Measurements from ENCODE around the gene AKT2.
A peak's percentile ranks its signal among the peaks of the same experiment; 100 is the strongest.

AKT2 gene

GRCh38 chr19:40298026-40298425 lies 12.9 kb upstream of the AKT2 start:
- no peak for DNase-seq

GRCh38 chr19:40294560-40294959 lies 9.4 kb upstream of the AKT2 start:
- DNase-seq, result no peak

GRCh38 chr19:40286971-40287421 lies 1.9 kb upstream of the AKT2 start:
- DNase-seq, result no peak

GRCh38 chr19:40286235-40286970 lies 1.3 kb upstream of the AKT2 start:
- DNase-seq, result no peak

GRCh38 chr19:40285353-40286234 lies 449 bp upstream of the AKT2 start:
- peak; percentile 79 to 100 for DNase-seq

GRCh38 chr19:40284251-40284500 lies 969 bp downstream of the AKT2 start:
- no peak for DNase-seq

GRCh38 chr19:40283414-40284250 lies 1.5 kb downstream of the AKT2 start:
- no peak for DNase-seq

GRCh38 chr19:40282920-40283319 lies 2.2 kb downstream of the AKT2 start:
- DNase-seq, result no peak

GRCh38 chr19:40282209-40282580 lies 3.0 kb downstream of the AKT2 start:
- DNase-seq, result no peak

GRCh38 chr19:40281381-40282208 lies 3.5 kb downstream of the AKT2 start:
- DNase-seq, result no peak

GRCh38 chr19:40280608-40281221 lies 4.4 kb downstream of the AKT2 start:
- DNase-seq, result no peak

GRCh38 chr19:40279761-40280607 lies 5.2 kb downstream of the AKT2 start:
- no peak for DNase-seq

- no peak for DNase-seq
Observed at GRCh38 chr19:40279120-40279551, 6.0 kb downstream of the AKT2 start.

GRCh38 chr19:40278361-40279035 lies 6.6 kb downstream of the AKT2 start:
- no peak for DNase-seq

- no peak for DNase-seq
Observed at GRCh38 chr19:40277356-40278059, 7.6 kb downstream of the AKT2 start.

- DNase-seq, result no peak
Observed at GRCh38 chr19:40274585-40275544, 10.3 kb downstream of the AKT2 start.

- no peak for DNase-seq
Observed at GRCh38 chr19:40273469-40274360, 11.4 kb downstream of the AKT2 start.

- no peak for DNase-seq
Observed at GRCh38 chr19:40272261-40272660, 12.9 kb downstream of the AKT2 start.
